Measurements from ENCODE around the gene FES.

DNA sequence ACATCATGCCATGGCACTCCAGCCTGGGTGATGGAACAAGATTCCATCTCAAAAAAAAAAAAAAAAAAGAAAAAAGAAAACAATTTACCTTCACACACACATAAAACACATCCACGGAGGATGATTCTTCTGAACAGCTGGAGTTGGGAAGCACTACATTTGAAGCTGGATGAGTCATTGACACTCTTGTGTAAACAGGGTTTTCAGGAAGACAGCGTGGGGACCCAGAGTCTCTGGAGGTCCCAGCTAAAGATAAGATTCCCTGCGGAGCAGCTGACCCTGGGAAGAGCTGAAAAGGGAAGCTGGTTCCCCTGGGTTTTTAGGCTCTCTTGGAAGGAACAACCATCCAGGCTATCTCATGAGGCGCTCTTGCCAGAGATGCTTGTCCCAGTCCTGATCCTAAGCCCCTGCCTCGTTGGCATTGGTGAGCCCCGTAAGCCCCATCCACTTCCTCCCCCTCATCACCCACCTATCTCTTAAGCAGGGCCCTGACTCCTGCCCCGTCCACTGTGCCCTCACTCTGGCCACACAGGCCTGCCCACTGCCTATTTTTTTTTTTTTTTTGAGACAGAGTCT, 47.9 kb upstream of the FES start:
- TF ChIP-seq CTCF (IDR thresholded peaks at IDR 0.05) (no peak), POLR2A (IDR thresholded peaks at IDR 0.05) (no peak)
